Colon (tissue), 2 donors: ENCODE data around the gene GRK5.

ENCODE experiments used
- FAIRE-seq: peaks from 2 replicates; lab custom pipeline; 2012; peaks lifted over from hg19 to GRCh38; lab: Jason Lieb, UNC
- donor health status: control.
- donor health status: control.

GRK5 gene

GRCh38 chr10:119344381-119344780, 137.0 kb downstream of the GRK5 start:
- FAIRE-seq = no peak

- no peak for FAIRE-seq
These were observed 138.9 kb downstream of the GRK5 start for GRCh38 chr10:119346095-119346832.

- no peak for FAIRE-seq
These were observed 140.0 kb downstream of the GRK5 start for GRCh38 chr10:119347181-119347974.

GRCh38 chr10:119348106-119348505, 140.7 kb downstream of the GRK5 start:
- FAIRE-seq = no peak

- FAIRE-seq = no peak
These were observed 141.3 kb downstream of the GRK5 start for GRCh38 chr10:119348516-119349240.

- no peak for FAIRE-seq
These were observed 142.0 kb downstream of the GRK5 start for GRCh38 chr10:119349341-119349740.

- no peak for FAIRE-seq
These were observed 142.6 kb downstream of the GRK5 start for GRCh38 chr10:119349937-119350501.

- no peak for FAIRE-seq
These were observed 143.2 kb downstream of the GRK5 start for GRCh38 chr10:119350502-119351097.

- FAIRE-seq = no peak
These were observed 143.8 kb downstream of the GRK5 start for GRCh38 chr10:119351189-119351588.

GRCh38 chr10:119352042-119352441, 144.7 kb downstream of the GRK5 start:
- no peak for FAIRE-seq

GRCh38 chr10:119352807-119353206, 145.4 kb downstream of the GRK5 start:
- no peak for FAIRE-seq

GRCh38 chr10:119353421-119353820, 146.1 kb downstream of the GRK5 start:
- FAIRE-seq = no peak

GRCh38 chr10:119355930-119356329, 148.6 kb downstream of the GRK5 start:
- no peak for FAIRE-seq

GRCh38 chr10:119357412-119358151, 150.2 kb downstream of the GRK5 start:
- FAIRE-seq = no peak

GRCh38 chr10:119358152-119358512, 150.8 kb downstream of the GRK5 start:
- no peak for FAIRE-seq

- FAIRE-seq = no peak
These were observed 151.2 kb downstream of the GRK5 start for GRCh38 chr10:119358567-119358966.

- FAIRE-seq = no peak
These were observed 151.7 kb downstream of the GRK5 start for GRCh38 chr10:119359025-119359424.

- no peak for FAIRE-seq
These were observed 153.0 kb downstream of the GRK5 start for GRCh38 chr10:119360181-119360921.

- no peak for FAIRE-seq
These were observed 153.7 kb downstream of the GRK5 start for GRCh38 chr10:119361037-119361436.

- FAIRE-seq = no peak
These were observed 154.8 kb downstream of the GRK5 start for GRCh38 chr10:119362122-119362521.
